GM23248 (cell line): ENCODE data around the gene KRTCAP3. TPM values are rescaled to one million over a fixed set of nuclear protein-coding genes. Genes with fewer than 3 reads are reported as not detected.

Source experiments
- DNase-seq: peaks from one replicate; pipeline ENCODE4 v3.0.0-alpha.2; 2015
- H2AFZ ChIP-seq: fragments of 200-600 bp; sonication (generic); 2 replicates; pipeline ENCODE4 v1.6.1; 2016; ENCODE audit warnings: antibody characterized with exemption
- H3F3A ChIP-seq: fragments of 200-600 bp; sonication (generic); 2 replicates; pipeline ENCODE4 v1.6.1; 2016; ENCODE audit warnings: mild to moderate bottlenecking, antibody characterized with exemption, mixed run types; ENCODE audit not compliant: insufficient read depth
- H3K27ac ChIP-seq: fragments of 200-600 bp; sonication (generic); 2 replicates; pipeline ENCODE4 v1.5.1; 2016; ENCODE audit warnings: mild to moderate bottlenecking
- H3K27me3 ChIP-seq: fragments of 200-600 bp; sonication (generic); replicated peaks from 2 replicates; pipeline ENCODE4 v1.6.1; 2016; ENCODE audit warnings: mild to moderate bottlenecking; ENCODE audit not compliant: insufficient read depth
- H3K36me3 ChIP-seq: fragments of 200-600 bp; sonication (generic); 2 replicates; pipeline ENCODE4 v1.6.1; 2016; ENCODE audit warnings: low read depth, mild to moderate bottlenecking
- H3K4me1 ChIP-seq: fragments of 200-600 bp; sonication (generic); 2 replicates; pipeline ENCODE4 v1.6.1; 2016; ENCODE audit warnings: mild to moderate bottlenecking; ENCODE audit not compliant: insufficient read depth
- H3K4me2 ChIP-seq: fragments of 200-600 bp; sonication (generic); one replicate; pipeline ENCODE4 v1.6.1; 2016; ENCODE audit warnings: mild to moderate bottlenecking; ENCODE audit not compliant: unreplicated experiment
- H3K4me3 ChIP-seq: fragments of 200-600 bp; sonication (generic); 2 replicates; pipeline ENCODE4 v1.5.1; 2016; ENCODE audit warnings: mild to moderate bottlenecking
- H3K79me2 ChIP-seq: fragments of 200-600 bp; sonication (generic); 2 replicates; pipeline ENCODE4 v1.6.1; 2016; ENCODE audit warnings: mild to moderate bottlenecking; ENCODE audit not compliant: insufficient read depth
- H3K9ac ChIP-seq: fragments of 200-600 bp; sonication (generic); 2 replicates; pipeline ENCODE4 v1.6.1; 2016; ENCODE audit warnings: mild to moderate bottlenecking
- H3K9me2 ChIP-seq: fragments of 200-600 bp; sonication (generic); 2 replicates; pipeline ENCODE4 v1.6.1; 2016; ENCODE audit warnings: mixed run types, mild to moderate bottlenecking, moderate library complexity; ENCODE audit not compliant: insufficient read depth
- H3K9me3 ChIP-seq: fragments of 200-600 bp; sonication (generic); one replicate; pipeline ENCODE4 v1.6.1; 2017; ENCODE audit warnings: low read depth
- H4K20me1 ChIP-seq: fragments of 200-600 bp; sonication (generic); 2 replicates; pipeline ENCODE4 v1.6.0; 2016; ENCODE audit not compliant: insufficient read depth
- EZH2 ChIP-seq: fragments of 200-600 bp; sonication (generic); IDR thresholded peaks from 2 replicates; pipeline ENCODE4 v1.6.1; 2018; ENCODE audit warnings: antibody characterized with exemption, mild to moderate bottlenecking; ENCODE audit not compliant: insufficient read depth, poor library complexity, severe bottlenecking
- EZH2phosphoT487 ChIP-seq: fragments of 200-600 bp; sonication (generic); IDR thresholded peaks from 2 replicates; pipeline ENCODE4 v1.6.1; 2018; ENCODE audit warnings: antibody characterized with exemption, moderate library complexity, mild to moderate bottlenecking, low read depth; ENCODE audit not compliant: insufficient read depth
- whole genome bisulfite sequencing, 2 experiments: methylation state at CpG; one replicate each; pipeline ENCODE4 v1.1.6; 2015 to 2017; ENCODE audit warnings: low lambda C conversion rate in 2 of 2, low coverage in 1 of 2; ENCODE audit errors: missing lambda C conversion rate in 2 of 2; 5-methylcytosine and 5-hydroxymethylcytosine counted together
- in situ Hi-C: fragments of 300-500 bp; cut with MboI; formaldehyde crosslinking; loops from 2 replicates; pipeline ENCODE4 v1.15.0; 2020
- polyA plus RNA-seq: library from polyadenylated mRNA; unstranded; fragments of >200 nt; fragmentation: Nextera tagmentation; extraction: Ambion mirVana; gene quantifications from 2 replicates; pipeline ENCODE4 v1.2.1, GENCODE V29; 2016
- total RNA-seq: library from RNA; depleted of rRNA; stranded (reverse); fragments of >200 nt; shearing (Covaris generic); gene quantifications from 2 replicates; pipeline ENCODE4 v1.2.3, GENCODE V29; 2014

KRTCAP3 gene
- total and polyA plus RNA-seq, 2 experiments from 2014 or later, result 0.56 TPM; not detected in 1

GRCh38 chr2:27442920-27443282, 720 bp downstream of the KRTCAP3 start:
- Histone ChIP-seq H2AFZ (no peak overlapping the region), H3K27me3 (no peaks in the 10 kb centered on the region), H3K4me1 (no peaks in the 10 kb centered on the region), H3K9me3 (no peaks in the 10 kb centered on the region), H3K9me2 (no peaks in the 10 kb centered on the region), H3K36me3 (peaks cover 31% of the 10 kb centered on the region), H3K79me2 (no peaks in the 10 kb centered on the region), H3K4me3 (no peak overlapping the region), H3F3A (peaks cover 23% of the 10 kb centered on the region), H3K9ac (no peak overlapping the region), H3K4me2 (no peak overlapping the region), H4K20me1 (no peaks in the 10 kb centered on the region), H3K27ac (no peak overlapping the region)
- DNase-seq, result peak; percentile 19
- in situ Hi-C loops, result no loop called here
- TF ChIP-seq EZH2phosphoT487 (no peak), EZH2 (no peak)
- WGBS, 2 experiments, result 80 to 86% methylated on average over 6 of the region's 6 CpGs

- no peaks in the 10 kb centered on the region for H3K79me2 ChIP-seq
- in situ Hi-C loops, result no loop called here
- no peaks in the 10 kb centered on the region for H3K9me3 ChIP-seq
- peaks cover 17% of the 10 kb centered on the region; the same call in 1 of the 2 replicates for H3K36me3 ChIP-seq
- no peaks in the 10 kb centered on the region for H4K20me1 ChIP-seq
- no peaks in the 10 kb centered on the region for H3K27me3 ChIP-seq
- WGBS, 2 experiments, result 93% methylated on average over 8 of the region's 8 CpGs
- no peak overlapping the region for H3K27ac ChIP-seq
- 0 out of 2 replicates have a peak, but pooled peaks cover 12% of the 10 kb centered on the region for H3F3A ChIP-seq
- no peak overlapping the region for H3K4me2 ChIP-seq
- no peaks in the 10 kb centered on the region for H3K9me2 ChIP-seq
- H3K4me3 ChIP-seq, result no peak overlapping the region
- no peak for DNase-seq
- no peak overlapping the region for H2AFZ ChIP-seq
- TF ChIP-seq EZH2phosphoT487 (no peak), EZH2 (no peak)
- H3K4me1 ChIP-seq, result no peaks in the 10 kb centered on the region
- H3K9ac ChIP-seq, result no peak overlapping the region
Measured at GRCh38 chr2:27445155-27445554, 3.0 kb downstream of the KRTCAP3 start.

GRCh38 chr2:27445615-27446014, 3.4 kb downstream of the KRTCAP3 start:
- DNase-seq, result no peak
- Histone ChIP-seq H3K9me2 (no peaks in the 10 kb centered on the region), H3K4me3 (no peak overlapping the region), H3K27ac (no peak overlapping the region), H3K9me3 (no peaks in the 10 kb centered on the region), H4K20me1 (no peaks in the 10 kb centered on the region), H3K4me2 (no peak overlapping the region), H3K4me1 (no peaks in the 10 kb centered on the region), H3F3A (0 out of 2 replicates have a peak, but pooled peaks cover 12% of the 10 kb centered on the region), H3K36me3 (peaks cover 13% of the 10 kb centered on the region; the same call in 1 of the 2 replicates), H3K27me3 (no peaks in the 10 kb centered on the region), H3K9ac (no peak overlapping the region), H3K79me2 (no peaks in the 10 kb centered on the region), H2AFZ (no peak overlapping the region)
- TF ChIP-seq EZH2 (no peak), EZH2phosphoT487 (no peak)
- in situ Hi-C loops, result no loop called here
- 95 to 100% methylated on average over 8 of the region's 8 CpGs for WGBS, 2 experiments

GRCh38 chr2:27446057-27446456, 3.9 kb downstream of the KRTCAP3 start:
- Histone ChIP-seq H3K36me3 (0 out of 2 replicates have a peak, but pooled peaks cover 8% of the 10 kb centered on the region), H3K9me3 (no peaks in the 10 kb centered on the region), H3K4me2 (no peak overlapping the region), H3K27me3 (no peaks in the 10 kb centered on the region), H3K9ac (no peak overlapping the region), H3F3A (0 out of 2 replicates have a peak, but pooled peaks cover 12% of the 10 kb centered on the region), H2AFZ (no peak overlapping the region), H3K27ac (no peak overlapping the region), H3K79me2 (no peaks in the 10 kb centered on the region), H4K20me1 (no peaks in the 10 kb centered on the region), H3K4me3 (no peak overlapping the region), H3K4me1 (no peaks in the 10 kb centered on the region), H3K9me2 (no peaks in the 10 kb centered on the region)
- no peak for DNase-seq
- TF ChIP-seq EZH2, result no peak
- no peak for TF ChIP-seq EZH2phosphoT487
- in situ Hi-C loops, result no loop called here
- WGBS, 2 experiments, result 96 to 98% methylated on average over 3 of the region's 3 CpGs

- in situ Hi-C loops, result no loop called here
- Histone ChIP-seq H3K9me3 (no peaks in the 10 kb centered on the region), H3K9ac (no peak overlapping the region), H3K36me3 (no peaks in the 10 kb centered on the region), H2AFZ (no peak overlapping the region), H3K4me3 (no peak overlapping the region), H4K20me1 (no peaks in the 10 kb centered on the region), H3K27me3 (no peaks in the 10 kb centered on the region), H3K9me2 (no peaks in the 10 kb centered on the region), H3K4me2 (no peak overlapping the region), H3K4me1 (no peaks in the 10 kb centered on the region), H3K79me2 (no peaks in the 10 kb centered on the region), H3F3A (0 out of 2 replicates have a peak, but pooled peaks cover 4% of the 10 kb centered on the region), H3K27ac (no peak overlapping the region)
- TF ChIP-seq EZH2 (no peak), EZH2phosphoT487 (no peak)
- DNase-seq, result no peak
- WGBS, 2 experiments, result 91 to 94% methylated on average over 3 of the region's 3 CpGs
Measured at GRCh38 chr2:27448381-27448780, 6.2 kb downstream of the KRTCAP3 start.
